ENCODE measurements around the gene LUC7L3. TPM values are rescaled to one million over a fixed set of nuclear protein-coding genes. Genes with fewer than 3 reads are reported as not detected.

The LUC7L3 gene, protein sequence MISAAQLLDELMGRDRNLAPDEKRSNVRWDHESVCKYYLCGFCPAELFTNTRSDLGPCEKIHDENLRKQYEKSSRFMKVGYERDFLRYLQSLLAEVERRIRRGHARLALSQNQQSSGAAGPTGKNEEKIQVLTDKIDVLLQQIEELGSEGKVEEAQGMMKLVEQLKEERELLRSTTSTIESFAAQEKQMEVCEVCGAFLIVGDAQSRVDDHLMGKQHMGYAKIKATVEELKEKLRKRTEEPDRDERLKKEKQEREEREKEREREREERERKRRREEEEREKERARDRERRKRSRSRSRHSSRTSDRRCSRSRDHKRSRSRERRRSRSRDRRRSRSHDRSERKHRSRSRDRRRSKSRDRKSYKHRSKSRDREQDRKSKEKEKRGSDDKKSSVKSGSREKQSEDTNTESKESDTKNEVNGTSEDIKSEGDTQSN
- 71.5 to 99.0 TPM (median 73.9 TPM) in 3 replicates for total RNA-seq
- long read RNA-seq, full-length matches to known transcripts, result 41 of 60 reads
- long read RNA-seq, partial matches to known transcripts, result 10 of 60 reads
- long read RNA-seq, other reads (novel, unspliced or antisense), result 9 of 60 reads

DNA sequence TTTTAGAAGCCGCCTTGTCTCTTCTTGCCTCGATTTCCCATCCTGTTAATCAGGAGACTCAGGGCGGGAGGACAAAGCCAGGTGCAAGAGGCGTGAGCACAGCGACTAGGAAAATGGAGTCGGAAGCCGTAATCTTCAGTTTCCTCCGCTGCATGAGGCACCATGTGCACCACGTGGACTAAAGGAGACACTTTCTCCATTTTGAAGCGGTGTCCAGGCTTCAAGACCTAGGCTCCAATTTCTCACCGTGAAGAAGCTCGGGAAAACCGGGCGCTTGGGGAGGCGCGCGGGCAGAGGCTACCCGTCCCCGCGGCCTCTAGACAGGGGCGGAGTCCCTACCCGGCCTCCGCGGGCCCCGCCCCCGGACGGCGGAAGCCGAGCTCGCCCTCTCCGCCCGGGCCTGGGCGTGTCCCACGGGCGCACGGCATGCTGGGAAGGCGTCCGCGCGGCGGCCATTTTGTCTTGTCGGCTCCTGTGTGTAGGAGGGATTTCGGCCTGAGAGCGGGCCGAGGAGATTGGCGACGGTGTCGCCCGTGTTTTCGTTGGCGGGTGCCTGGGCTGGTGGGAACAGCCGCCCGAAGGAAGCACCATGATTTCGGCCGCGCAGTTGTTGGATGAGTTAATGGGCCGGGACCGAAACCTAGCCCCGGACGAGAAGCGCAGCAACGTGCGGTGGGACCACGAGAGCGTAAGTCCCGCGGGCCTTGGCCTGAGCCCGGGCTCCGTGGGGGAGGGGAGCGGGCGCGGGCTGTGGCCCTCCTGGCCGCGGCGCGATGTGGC, at the start of gene LUC7L3:
Gene LUC7L3 (plus strand): TSS at position 460 of the 780 bp plus-strand sequence. CDS start 130 bp downstream, at position 590.
- Mint-ChIP-seq H3K4me1 (ENCODE audit: low read depth) (peaks cover 42% of the 10 kb centered on the region), H3K9me3 (ENCODE audit: low read depth) (no peaks in the 10 kb centered on the region), H3K4me3 (ENCODE audit: unreplicated experiment) (peak within 1 kb of the TSS; percentile 94), H3K27me3 (ENCODE audit: low read depth) (no peaks in the 10 kb centered on the region), H3K27ac (ENCODE audit: unreplicated experiment) (peak within 1 kb of the TSS; percentile 99), H3K36me3 (ENCODE audit: low read depth) (no peaks in the 10 kb centered on the region)
- peak; percentile 98 for DNase-seq (ENCODE audit: low spot score)
- TF ChIP-seq, protein P1, sequence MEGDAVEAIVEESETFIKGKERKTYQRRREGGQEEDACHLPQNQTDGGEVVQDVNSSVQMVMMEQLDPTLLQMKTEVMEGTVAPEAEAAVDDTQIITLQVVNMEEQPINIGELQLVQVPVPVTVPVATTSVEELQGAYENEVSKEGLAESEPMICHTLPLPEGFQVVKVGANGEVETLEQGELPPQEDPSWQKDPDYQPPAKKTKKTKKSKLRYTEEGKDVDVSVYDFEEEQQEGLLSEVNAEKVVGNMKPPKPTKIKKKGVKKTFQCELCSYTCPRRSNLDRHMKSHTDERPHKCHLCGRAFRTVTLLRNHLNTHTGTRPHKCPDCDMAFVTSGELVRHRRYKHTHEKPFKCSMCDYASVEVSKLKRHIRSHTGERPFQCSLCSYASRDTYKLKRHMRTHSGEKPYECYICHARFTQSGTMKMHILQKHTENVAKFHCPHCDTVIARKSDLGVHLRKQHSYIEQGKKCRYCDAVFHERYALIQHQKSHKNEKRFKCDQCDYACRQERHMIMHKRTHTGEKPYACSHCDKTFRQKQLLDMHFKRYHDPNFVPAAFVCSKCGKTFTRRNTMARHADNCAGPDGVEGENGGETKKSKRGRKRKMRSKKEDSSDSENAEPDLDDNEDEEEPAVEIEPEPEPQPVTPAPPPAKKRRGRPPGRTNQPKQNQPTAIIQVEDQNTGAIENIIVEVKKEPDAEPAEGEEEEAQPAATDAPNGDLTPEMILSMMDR (IDR thresholded peaks at IDR 0.05), result no peak

DNA sequence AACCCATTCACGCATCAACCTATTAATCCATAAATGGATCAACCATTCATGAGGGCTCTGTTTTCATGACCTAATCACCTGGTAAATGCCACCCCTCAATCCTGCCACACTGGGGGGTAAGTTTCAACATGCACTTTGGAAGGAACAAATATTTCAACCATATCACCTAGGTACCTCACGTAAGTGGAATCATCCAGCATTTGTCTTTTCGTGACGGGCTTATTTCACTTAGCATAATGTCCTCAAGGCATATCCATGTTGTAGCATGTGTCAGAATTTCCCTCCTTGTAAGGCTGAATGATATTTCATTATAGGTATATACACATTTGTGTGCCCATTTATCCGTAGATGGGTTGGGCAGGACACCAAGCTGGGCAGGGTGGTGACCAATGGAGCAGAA, 47.3 kb upstream of the LUC7L3 start:
- no peaks in the 10 kb centered on the region for H3K27me3 Mint-ChIP-seq (ENCODE audit: low read depth)
- no peaks in the 10 kb centered on the region for H3K36me3 Mint-ChIP-seq (ENCODE audit: low read depth)
- no peaks in the 10 kb centered on the region for H3K9me3 Mint-ChIP-seq (ENCODE audit: low read depth)
- no peak overlapping the region for H3K4me3 Mint-ChIP-seq (ENCODE audit: unreplicated experiment)
- no peak for DNase-seq (ENCODE audit: low spot score)
- TF ChIP-seq, protein P1 (IDR thresholded peaks at IDR 0.05), result no peak
- H3K27ac Mint-ChIP-seq (ENCODE audit: unreplicated experiment), result no peak overlapping the region
- peaks cover 17% of the 10 kb centered on the region for H3K4me1 Mint-ChIP-seq (ENCODE audit: low read depth)

DNA sequence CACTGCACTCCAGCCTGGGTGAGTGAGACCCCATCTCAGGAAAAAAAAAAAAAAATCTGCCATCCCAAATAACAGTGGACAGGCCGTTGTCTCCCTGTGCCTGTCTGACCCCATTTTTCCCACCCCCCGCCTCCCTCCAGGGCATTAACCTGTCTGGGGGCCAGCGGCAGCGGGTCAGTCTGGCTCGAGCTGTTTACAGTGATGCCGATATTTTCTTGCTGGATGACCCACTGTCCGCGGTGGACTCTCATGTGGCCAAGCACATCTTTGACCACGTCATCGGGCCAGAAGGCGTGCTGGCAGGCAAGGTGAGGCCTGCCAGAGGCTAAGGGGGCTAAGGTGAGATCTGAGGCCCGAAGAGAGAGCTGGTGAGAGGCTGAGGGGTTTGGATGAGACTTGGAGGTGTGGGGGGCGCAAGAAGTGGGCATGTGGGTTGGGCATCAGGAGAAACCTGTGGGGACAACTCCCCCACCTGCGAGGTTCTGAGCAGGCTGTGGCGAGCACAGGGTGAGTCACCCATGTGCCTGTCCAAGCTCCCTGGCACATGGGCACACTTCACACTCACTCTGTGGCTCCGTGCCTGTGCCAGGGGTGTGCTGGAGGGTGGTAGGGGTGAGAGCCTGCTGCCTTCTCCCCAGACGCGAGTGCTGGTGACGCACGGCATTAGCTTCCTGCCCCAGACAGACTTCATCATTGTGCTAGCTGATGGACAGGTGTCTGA, 46.4 kb upstream of the LUC7L3 start:
- Mint-ChIP-seq H3K36me3 (ENCODE audit: low read depth) (no peaks in the 10 kb centered on the region), H3K27ac (ENCODE audit: unreplicated experiment) (no peak overlapping the region), H3K27me3 (ENCODE audit: low read depth) (no peaks in the 10 kb centered on the region), H3K4me3 (ENCODE audit: unreplicated experiment) (no peak overlapping the region), H3K4me1 (ENCODE audit: low read depth) (peaks cover 11% of the 10 kb centered on the region), H3K9me3 (ENCODE audit: low read depth) (no peaks in the 10 kb centered on the region)
- TF ChIP-seq, protein P1 (IDR thresholded peaks at IDR 0.05), result no peak
- DNase-seq (ENCODE audit: low spot score), result no peak

DNA sequence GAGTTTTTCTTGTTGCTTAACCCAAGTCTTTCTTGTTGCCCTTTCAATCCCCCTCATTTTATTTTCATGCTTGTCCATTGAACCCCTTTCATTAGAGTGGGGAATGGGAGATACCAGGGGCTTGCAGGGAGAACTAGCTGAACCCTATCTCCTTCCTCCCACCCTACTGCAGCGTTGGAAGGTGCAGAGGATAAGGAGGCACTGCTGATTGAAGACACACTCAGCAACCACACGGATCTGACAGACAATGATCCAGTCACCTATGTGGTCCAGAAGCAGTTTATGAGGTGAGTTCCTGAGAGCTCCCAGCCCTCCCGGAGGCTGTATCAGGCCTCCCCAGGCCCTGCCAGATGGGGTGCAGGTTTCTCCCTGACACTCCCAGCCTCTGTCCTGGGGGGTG, 44.2 kb upstream of the LUC7L3 start:
- Mint-ChIP-seq H3K27ac (ENCODE audit: unreplicated experiment) (no peak overlapping the region), H3K4me1 (ENCODE audit: low read depth) (no peaks in the 10 kb centered on the region), H3K9me3 (ENCODE audit: low read depth) (no peaks in the 10 kb centered on the region), H3K4me3 (ENCODE audit: unreplicated experiment) (no peak overlapping the region), H3K27me3 (ENCODE audit: low read depth) (no peaks in the 10 kb centered on the region), H3K36me3 (ENCODE audit: low read depth) (no peaks in the 10 kb centered on the region)
- DNase-seq (ENCODE audit: low spot score), result no peak
- TF ChIP-seq, protein P1 (IDR thresholded peaks at IDR 0.05), result no peak

Measured in chondrocyte (in vitro differentiated cells).